HuH-7 (cell line): ENCODE data around the gene FAM163B.

Experiments
- DNase-seq: peaks from one replicate; pipeline ENCODE4 v3.0.0; 2011; ENCODE audit warnings: low spot score

The FAM163B gene

DNA sequence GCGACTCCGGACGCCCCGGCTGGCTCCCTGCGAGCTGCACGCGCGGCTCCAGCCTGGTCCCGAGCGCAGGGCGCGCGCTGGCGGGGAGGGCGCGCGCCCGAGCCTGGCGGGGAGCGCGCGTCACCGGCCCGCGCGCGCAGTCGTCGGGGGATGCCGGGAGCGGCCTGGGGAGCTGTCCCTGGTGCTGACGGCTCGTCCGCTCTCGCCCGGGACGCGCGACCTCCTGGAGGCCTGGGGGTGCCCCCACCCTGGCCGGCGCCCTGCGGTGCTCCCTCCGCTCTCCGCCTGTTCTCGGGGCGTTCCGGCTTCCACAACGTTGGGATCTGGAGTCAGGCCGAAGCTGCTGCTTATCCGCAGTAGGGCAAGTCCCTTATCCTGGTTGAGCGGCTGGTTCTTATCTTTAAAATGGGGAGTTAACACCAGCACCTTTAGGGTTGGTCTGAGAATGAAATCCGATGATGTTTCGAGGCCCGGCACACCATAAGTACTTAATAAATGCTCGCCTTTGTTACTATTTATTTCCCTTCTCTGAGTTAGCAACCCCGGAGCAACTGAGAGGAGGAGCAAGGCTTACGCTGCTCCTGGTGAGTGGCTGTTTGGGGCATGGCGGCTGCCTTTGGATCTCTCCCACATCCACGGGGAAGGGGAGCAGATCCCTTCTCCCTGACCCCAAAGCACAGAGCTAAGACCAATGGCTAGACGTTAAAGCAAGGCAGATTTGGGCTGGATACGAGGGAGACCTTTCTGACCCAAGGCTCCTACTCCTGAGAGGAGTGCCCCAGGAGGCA, at the start of gene FAM163B:
Gene FAM163B, minus strand, starts transcription at position 79 of the 788 bp plus-strand sequence. CDS start 29,166 bp downstream, outside the sequence.
- no peak for DNase-seq

DNA sequence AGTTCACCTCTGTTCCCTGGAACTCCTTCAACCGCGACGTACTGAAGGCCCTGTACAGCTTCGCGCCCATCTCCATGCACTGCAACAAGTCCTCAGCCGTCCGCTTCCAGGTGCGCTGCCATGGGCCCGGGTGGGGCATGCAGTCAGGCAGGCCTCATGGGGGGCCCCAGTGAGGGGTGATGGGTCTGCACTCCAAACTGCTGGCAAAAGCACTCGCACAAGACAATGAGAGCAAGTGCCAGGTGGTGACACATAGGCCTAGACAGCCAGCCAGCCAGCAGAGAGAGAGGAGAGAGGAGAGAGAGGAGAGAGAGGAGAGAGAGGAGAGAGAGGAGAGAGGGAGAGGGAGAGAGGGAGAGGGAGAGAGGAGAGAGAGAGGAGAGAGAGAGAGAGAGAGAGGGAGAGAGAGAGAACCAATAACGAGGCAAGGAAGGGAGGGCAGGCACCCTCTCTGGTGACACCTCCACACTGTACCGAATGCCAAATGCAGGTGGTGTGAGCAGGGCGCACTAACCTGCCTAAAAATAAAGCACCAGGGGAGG, 48.0 kb upstream of the FAM163B start:
- no peak for DNase-seq

DNA sequence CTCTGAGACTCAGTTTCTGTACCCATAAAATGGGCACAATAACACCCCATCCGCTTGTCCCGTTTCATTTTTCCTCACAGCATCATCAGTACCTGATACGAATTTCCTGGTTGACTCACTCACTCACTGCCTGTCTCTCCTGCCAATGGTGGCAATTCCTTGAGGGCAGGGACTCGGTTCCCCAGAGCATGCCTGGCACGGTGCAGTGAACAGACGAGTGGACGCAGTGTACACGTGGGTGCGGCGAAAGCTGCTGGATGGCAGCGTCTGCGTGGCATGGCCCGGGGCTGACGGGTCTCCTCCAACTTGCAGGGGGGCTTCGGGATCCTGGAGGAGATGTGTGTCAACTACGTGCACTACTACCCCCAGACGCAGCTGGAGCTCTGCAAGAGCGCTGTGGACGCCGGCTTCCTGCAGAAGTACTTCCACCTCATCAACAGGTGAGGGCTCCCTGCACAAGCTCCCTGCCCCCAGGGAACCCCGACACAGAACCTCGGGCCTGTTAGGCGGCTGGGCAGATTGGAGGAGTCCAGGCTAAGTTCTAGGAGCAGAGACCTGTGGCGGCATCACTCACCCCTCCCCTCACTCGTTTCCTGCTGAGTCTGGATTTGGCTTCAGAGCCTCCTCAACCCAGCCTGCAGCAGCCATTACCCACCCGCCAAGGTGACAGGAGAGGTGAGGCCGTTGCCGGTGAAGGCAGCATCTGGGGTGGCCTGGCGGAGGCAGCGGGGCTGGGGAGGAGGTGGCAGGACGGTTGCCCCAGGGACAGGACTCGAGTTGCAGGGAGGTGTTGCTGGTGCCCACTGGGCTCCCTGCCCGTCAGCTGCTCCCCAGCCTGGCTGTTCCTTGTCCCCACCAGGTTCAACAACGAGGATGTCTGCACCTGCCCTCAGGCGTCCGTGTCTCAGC, 47.3 kb upstream of the FAM163B start:
- no peak for DNase-seq

DNA sequence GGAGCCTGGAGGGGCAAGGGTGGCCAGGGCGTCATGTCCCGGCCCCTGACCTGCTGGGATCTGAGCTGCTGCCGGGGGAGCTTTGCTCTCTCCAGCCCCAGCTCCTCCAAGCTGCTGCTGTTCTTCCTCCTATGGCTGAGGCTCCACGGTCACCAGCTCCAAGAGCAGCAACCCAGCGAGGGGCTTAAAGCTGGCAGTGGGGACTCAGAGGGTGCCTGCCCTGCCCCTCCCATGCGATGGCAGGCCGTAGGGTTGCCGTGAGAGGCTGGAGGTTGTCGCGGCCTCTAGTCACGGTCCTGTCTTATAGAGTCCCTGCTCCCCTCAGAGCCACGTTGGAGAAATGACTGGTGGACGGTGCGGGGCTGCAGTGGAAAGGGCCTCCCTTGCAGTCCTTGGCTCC, 46.5 kb upstream of the FAM163B start:
- no peak for DNase-seq

DNA sequence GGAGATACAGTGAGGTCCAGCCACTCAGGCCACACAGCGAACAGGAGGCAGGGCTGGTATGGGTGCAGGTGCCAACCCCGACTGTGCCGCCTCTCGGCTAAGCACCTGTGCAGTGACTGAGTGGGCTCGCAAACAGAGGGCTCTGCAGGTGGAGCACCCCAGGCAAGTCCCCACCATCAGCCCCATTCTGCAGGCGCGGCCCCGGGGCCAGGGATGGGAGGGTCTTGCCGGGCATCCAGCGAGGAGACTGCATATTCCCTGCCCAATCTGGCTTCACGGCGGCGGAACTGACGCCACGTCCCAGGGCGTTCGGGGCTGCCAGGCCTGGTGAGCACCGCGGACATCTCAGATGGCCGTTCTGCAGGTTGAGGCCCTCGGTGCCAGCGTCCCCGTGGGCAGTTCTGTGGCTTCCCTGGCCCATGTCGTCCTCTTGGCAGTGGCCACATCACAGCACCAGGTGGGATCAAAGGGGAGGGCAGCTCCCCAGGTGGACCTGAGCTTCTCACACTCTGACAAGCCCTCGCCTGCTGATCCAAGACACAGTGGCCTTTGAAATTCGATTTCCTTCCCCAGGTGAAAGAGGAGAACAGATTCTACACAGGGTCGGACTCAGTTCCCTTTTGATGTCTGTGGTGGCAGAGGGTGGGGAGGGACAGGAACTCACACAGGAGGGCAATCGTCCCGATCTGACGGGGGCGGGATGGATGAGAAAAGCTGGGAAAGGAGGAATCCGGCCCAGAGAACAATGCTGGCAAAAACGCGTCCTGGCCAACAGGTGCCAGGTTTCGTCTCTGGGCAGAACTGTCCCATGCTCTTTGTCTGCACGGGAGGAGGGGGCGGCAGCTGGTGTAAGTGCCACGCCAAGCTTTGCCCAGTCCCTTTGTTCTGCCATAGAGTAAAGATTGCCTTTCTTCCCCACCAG, 45.8 kb upstream of the FAM163B start:
- DNase-seq = no peak

DNA sequence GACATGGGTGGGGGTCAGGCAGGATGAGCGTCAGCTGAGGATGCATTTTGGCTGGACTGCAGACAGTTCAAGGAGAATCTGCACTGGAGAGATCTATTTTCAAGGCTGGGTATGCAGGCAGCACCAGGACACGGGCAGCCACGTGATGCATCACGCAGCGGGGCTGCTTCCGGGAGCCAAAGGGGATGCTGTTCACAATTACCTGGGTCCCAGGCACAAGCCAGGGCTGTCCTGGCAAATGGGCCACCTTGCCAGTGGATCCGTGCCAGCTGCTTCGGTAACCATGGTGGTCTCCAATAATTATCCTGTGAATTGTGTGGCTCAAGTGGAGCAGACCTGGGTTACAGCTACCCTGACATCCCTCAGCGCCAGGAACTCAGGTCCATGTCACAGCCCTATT, 44.4 kb upstream of the FAM163B start:
- DNase-seq = no peak

DNA sequence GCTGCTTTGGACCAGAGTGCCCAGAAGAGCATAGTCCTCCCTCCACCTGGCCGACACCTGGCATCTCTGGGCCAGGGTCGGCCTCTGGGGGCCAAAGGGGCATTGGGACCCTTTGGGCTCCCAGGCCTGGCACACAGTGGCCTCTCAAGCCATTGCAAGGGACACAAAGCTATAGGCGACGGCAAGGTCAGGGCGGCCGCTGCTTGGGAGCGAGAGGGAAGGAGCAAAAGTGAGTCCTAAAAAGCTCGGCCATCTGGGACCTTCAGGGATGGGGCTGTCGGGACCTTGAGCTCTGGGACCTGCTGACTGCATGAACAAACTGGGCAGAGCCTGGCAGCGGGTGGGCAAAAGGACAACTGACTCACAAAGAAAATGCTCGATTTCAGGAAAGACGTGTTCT, 40.8 kb upstream of the FAM163B start:
- no peak for DNase-seq

DNA sequence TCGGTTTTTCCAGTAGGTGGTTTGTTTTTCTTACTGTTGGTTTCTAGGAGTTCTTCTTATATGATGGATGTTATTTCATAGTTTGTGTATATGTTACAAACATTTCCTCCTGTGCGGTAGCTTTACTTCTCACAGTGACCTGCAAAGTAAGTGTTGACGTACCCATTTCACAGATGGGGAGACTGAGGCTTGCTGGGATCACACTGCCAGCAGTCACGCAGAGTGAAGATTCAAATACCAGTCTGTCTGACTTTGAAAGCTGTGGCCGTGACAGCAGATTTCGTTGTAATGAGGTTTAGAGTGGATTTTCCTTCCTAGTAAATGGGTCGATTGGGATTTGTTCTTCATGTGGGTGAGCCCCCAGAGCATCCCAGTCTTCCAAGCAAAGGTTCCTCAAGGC, 40.0 kb upstream of the FAM163B start:
- DNase-seq = no peak

DNA sequence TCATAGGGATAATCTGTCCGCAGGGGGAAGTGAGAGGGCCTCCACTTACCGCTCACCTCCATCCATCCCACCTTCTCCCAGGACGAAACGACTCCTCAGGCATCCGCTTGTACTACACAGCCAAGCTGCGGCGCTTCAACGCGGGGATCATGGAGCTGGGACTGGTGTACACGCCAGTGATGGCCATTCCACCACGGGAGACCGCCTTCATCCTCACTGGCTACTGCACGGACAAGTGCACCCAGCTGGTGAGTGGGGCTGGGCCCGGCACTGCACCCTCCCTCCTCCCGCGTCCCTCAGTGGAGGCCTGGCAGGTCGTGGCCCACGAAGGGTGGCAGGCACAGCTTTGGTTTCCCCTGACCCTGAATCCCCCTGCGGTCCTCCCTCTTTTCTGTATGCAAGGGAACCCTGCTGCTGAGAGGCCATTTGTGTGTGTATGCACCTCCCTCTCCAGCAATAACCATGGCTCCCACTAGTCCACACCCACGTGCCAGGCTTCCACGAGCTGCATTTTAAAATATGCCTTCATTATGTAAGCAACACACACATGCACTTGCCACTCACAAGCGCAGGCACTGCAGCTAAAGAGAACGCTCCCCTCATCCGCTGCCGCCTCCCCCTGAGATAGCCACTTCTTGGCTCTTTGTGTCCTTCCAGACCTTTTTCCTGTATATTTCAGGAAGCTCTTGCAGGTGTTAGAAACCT, 38.7 kb upstream of the FAM163B start:
- no peak for DNase-seq

DNA sequence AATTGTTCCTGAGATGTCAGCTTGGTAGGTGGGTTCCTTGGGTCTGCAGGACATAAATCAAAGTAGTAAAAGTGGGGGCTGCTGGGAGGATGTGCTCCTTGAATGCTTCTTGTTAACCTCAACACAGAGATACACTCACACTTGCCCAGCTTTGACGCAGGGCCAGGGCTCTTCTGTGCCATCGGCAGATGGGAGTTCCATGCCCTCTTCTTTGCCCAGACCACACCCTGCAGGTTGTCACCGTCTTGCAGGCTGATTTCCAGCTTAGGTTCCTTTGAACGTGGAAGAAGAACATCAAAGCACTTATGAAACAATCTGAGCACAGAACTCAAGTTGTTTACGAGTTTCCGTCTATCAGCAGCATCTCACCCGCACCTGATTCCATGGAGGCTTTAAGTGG, 38.0 kb upstream of the FAM163B start:
- no peak for DNase-seq

DNA sequence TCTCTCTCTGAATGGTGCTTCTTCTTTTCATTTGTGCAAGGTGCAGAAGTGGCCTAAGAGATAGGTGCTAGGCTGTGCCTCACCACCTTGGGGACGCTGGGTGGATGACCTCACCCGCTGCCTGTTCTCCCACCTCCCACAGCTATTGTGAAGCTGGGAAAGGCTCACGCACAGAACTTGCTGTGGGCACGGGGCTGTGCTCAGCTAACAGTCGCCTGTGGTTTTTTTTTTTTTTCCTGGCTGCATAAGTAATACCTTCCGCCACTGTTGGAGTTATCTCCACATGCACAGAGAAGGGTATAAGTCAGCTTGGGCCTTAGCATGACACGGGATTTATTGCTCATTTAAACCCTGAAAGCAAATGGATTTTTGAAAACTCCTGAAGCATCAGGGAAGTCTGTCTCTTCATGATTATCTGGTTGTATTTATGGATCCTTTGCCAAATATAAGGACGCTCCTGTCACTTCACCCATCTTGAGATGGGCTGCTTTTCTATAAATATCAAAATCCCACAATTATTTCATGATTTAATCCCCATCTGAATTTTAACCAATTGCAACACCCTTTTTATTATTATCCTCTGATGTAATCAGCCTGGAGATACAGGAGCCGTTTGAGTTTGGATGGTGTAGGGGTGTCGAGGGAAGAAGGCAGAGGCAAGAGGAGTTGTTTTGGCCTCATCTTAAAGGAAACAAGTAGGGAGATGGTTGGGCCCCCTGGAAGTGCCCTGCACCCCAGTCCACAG, 36.0 kb upstream of the FAM163B start:
- no peak for DNase-seq

DNA sequence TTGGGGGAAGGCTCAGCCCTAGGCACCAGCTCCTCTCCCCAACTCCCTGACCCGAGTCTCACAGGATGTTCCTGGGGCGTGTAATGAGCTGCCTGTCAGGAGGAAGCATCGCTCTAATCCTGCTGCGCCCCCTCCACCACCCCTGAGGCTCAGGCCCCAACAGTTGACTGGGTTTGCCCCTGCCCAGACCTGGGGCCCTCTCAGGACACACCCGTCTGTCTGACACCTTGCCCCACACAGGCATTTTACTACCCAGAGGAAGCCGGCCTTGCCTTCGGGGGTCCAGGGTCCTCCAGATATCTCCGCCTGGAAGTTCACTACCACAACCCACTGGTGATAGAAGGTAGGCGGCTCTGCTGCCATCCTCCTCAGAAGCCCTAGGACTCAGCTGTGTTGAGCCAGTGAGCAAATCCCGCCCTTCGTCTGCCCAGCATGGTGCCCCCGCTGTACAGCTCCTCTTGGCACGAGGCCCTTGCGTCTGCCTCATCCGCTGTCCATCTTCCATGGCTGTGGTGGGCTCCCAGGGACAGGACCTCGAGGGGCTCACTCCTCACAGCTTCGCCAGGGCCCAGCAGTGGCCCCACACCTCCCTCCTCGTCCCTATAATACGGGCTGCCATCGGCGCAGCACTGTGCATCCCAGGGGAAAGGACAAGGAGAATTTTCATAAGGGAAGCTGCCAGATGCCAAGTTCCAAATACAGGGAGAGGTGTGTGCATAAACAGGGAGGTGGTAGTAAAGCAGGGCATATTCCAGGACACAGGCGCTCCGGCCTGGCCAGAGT, 35.0 kb upstream of the FAM163B start:
- DNase-seq = no peak

DNA sequence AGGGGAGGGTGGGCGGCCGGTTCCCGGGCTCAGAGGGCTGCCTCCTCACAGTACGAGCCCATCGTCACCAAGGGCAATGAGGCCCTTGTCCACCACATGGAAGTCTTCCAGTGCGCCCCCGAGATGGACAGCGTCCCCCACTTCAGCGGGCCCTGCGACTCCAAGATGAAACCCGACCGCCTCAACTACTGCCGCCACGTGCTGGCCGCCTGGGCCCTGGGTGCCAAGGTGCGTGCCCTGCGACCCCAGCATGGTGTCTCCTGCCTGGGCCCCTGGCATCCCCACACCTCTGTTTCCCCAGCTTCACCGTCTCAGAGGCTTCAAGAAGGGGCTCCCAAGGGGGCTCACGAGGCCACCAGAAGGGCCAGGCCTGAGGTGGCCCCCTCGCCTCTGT, 34.2 kb upstream of the FAM163B start:
- DNase-seq = no peak

DNA sequence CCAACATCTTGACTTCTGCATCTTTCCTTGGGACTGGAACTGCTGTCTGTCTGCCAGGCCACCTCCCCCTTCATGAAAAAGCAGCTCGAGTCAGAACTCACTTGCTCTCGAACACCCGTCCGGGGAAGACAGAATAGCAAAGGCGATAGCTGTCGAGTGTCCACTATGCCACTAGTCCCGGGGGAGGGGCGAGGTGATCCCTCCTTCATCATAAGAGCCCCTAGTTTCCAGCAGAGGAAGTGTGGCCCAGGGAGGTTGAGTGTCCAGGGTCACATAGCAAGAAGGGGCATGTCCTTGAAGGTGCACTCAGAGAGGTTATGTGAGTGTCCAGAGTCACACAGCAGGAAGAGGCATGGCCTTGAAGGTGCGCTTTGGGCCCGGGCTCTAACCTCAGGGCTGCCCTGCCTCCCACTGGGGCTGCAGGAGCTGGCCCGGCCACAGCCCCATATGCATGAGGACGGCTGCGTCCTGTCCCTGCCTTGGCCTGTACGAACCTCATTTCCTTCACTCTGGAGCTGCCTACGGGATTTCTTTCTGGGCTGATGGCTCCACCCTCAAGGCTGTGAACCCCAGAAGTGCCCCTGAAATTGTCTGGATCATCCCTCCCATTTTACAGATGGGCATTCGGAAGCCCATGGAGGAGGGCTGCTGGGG, 33.6 kb upstream of the FAM163B start:
- DNase-seq = no peak

DNA sequence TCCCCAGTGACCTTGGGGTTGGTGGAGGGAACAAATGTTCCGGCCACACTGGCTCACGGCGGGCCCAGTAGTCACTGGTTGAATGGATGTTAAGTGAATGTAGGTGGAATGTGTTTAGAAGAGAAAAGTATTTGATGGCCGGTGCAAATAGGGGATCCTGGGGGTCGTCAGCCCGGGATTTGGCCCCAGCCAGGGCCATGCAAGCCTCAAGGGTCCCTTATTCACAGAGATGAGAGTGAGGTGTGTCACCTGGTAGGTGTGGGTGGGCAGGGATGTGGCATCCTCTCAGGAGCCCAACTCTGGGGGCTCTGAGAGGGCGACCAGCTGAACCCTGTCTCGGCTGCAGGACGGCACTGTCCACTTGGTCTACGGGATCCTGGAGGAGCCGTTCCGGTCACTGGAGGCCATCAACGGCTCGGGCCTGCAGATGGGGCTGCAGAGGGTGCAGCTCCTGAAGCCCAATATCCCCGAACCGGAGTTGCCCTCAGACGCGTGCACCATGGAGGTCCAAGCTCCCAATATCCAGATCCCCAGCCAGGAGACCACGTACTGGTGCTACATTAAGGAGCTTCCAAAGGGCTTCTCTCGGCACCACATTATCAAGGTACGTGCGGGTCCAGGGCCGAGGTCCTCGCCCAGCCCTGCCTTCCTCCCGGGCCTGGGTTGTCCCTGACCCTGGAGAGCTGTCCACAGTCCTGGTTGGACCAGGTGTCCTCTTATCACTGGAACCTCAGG, 32.8 kb upstream of the FAM163B start:
- no peak for DNase-seq

DNA sequence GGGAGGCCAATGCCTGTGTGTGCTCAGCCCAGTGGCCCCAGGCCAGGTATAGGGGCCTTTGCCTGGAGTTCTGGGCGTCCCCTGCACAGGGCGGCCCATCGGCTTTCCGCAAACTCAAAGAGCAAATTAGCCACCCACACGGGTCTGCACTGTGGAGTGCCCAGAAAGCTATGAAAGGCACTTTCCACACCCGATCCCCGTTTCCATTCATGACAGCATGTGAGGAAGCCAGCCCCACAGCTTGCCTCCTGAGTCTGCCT, 32.1 kb upstream of the FAM163B start:
- no peak for DNase-seq

DNA sequence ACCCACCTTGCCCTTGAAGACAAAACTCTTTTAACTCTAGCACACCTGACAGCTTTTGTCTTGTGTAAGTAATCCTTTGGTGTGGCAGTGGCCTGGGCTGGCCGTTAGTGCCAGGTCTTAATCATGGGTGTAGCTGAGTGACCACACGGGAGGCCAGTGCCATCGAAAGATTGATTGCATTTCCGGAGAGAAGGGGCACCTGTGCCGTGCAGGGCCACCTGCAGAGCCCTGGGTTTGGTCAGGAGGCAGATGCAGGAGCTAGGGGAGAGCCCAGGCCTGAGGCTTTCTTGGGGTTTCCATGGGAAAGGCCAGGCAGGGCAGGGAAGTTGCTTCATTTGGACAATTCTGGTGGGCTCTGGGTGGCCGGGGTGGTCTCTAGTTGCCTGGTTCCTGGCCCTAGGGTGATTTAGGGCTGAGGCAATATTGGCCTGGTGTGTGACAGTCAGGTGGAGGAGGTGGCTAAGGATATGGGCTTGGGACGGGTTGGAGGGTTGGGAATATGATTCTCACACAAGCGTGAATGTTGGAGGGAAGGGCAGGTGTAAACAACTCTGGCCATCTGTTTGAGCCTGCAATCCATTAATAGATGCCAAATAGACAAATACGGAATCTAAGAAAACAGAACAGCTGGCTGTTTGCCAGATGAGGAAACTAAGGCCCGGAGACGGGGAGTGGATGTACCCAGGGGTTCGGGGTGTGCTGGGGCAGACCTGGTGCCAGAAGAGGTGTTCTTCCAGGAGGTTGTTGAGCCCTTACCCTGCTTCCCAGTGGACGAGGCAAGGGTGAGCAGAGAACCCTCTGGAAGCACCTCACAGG, 31.6 kb upstream of the FAM163B start:
- no peak for DNase-seq

DNA sequence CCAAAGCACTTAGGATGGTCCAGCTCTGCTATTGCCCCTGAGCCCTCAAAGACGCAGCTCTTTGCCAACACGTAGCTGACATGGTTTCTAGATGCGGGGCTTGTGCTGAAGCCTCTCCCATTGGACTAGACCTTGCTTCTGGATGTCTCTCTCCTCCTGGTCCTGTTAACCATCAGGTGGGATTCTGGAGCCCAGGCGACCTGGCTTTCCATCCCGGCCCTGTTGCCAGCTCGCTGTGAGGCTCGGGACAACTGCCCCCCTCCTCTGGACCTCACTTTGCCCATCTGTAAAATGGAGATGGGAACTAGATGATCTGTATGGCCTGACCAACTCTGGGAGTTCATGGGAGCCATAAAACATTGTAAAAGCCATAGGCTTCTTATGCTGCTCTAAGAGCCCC, 31.0 kb upstream of the FAM163B start:
- DNase-seq = no peak
